NOMO-1 treated with DMSO at 0.1 percent for 48 hours (cell line): ENCODE measurements around the gene SPRR1A.
A peak's percentile ranks its signal among the peaks of the same experiment; 100 is the strongest.

Experiments
- DNase-seq: peaks from one replicate; lab custom pipeline; 2025; ENCODE audit not compliant: unreplicated experiment; lab: John Stamatoyannopoulos, UW

The SPRR1A gene, protein sequence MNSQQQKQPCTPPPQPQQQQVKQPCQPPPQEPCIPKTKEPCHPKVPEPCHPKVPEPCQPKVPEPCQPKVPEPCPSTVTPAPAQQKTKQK

DNA sequence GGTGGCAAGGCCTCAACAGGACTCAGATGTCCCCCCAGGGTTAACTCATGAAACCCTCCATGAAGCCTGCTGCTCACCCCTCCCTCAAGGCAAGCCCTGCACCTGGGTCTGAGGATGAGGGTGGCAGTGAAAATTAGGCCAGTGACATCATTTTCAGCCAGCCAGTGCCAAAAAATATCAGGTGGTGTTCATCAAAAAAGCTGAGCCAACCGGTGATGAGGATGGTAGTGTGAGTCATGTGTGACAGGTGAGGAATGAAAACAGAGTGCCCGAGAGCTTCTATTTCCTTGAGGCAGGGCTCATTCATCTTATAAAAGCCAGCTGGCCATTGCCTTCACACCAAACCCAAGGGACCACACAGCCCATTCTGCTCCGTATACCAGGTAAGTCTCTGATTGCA lies at the start of gene SPRR1A:
Gene SPRR1A, plus strand, starts transcription at position 339 of the 400 bp plus-strand sequence. CDS start 1,150 bp downstream, outside the sequence.
- no peak for DNase-seq

DNA sequence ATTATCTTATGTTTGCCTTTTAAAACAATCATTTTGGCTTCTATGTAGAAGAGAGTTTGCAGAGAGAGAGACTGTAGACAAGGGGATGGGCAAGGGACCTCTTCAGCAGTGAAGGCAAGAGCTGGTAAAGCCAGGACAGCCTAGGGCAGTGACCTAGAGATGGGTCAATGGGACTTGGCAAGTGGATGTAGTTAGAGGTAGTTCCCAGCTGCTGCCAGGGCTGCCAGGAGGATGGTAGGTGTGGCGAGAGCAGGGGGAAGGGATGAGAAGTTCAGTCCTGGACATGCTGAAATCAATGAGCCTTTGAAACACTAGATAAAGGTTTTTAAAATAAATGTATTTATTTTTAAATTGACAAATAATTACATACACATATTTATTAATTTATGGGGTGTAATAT lies 43.3 kb upstream of the SPRR1A start:
- DNase-seq = no peak

DNA sequence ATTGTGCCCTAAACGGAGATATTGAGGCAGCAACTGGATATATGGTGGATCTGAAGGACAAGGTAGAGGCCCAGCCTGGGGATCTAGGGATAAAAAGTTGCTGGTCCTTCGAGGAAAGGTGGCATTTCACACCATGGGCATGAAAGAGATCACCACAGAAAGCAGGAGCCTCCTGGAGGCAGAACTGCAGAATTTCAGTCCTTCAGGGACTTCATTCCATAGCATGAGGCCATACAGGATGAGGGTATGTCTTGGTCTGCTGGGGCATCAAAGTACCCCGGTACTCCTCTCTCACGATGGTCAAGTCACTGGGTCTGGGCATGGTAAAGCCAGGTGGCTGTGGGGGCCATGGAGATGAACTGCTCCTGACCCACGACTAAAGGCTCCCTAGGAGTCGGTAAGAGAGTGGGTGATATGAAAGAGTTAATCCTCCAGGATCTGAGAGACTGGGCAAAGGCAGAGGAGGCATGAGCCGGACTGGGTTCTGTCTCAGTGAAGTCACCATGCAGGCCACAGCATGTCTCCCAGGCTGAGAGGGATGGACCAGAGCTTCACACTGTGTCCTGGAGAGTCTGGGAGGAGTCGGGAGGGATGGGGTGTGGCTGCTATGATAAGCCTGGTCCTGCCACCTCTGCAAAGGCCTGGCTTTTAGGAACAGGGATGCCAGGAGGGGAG lies 42.7 kb upstream of the SPRR1A start:
- no peak for DNase-seq

GRCh38 chr1:152942161-152942560 lies 41.7 kb upstream of the SPRR1A start:
- DNase-seq = no peak

- no peak for DNase-seq
Measured at GRCh38 chr1:152946248-152946647, 37.6 kb upstream of the SPRR1A start.

- DNase-seq = no peak
Measured at GRCh38 chr1:152946651-152947256, 37.1 kb upstream of the SPRR1A start, which contains the start of gene SPRR5. Gene SPRR5, plus strand, starts transcription at chr1:152947206. Its CDS starts 1,349 bp downstream, at chr1:152948555.

DNA sequence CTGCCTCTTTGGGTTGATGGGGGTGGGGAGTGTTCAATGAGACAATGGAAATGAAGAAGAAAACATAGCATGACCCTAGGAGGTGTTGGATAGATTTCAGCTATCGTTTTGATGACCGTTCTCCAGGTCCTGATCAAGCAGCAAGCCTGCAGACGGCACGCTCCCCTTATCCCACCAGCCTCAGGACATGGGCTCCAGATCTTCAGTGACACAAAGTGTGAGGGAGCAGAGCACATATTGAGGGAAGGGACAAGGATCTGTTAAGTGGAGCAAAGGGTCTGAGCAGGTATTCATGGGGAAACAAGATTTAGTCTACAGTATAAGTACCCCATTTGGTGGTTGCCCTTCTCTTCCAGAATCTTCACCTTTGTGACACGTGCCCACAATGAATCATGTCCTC lies 32.2 kb upstream of the SPRR1A start:
- DNase-seq = no peak

GRCh38 chr1:152953761-152954160 lies 30.1 kb upstream of the SPRR1A start:
- no peak for DNase-seq

DNA sequence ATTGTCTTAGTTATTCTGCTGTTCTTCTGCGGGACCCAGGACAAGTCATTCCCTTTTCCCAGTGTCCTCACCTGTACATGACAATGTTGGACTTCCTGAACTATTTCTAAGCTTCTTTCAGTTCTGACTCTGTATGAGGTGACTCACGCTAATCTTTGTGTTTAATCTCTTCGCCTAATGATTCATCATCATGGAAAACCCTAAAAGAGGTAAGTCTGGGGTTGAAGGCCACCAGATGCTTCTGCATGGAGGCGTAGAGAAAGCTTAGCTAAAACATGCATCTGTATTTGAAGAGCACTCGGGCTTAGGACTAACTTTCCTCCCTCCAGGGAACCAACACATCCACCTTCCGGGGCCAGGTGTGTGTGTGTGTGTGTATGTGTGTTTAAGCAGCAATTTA lies 29.4 kb upstream of the SPRR1A start:
- no peak for DNase-seq

- no peak for DNase-seq
Measured at GRCh38 chr1:152957561-152957960, 26.3 kb upstream of the SPRR1A start.

DNA sequence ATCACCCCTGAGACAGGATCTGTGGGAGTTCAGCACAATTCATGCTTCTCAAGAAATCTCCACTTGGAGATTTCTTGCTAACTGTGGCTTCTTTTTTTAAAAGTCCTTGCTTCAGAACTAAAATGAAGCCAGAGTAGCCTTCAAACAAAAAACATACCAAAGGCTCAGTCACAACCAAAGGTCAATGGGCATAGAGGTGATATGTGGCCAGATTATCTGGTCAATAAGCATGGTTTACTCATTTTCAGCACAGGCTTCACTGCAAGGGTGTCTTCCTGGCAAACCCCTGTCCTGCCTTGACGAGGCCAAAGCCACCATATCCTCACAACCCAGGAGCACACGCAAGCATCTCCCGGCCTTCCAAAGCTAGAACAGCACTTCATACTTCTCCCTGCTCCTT lies 24.6 kb upstream of the SPRR1A start:
- DNase-seq = no peak

- DNase-seq = no peak
Measured at GRCh38 chr1:152959801-152960451, 24.0 kb upstream of the SPRR1A start.

GRCh38 chr1:152960452-152961044 lies 23.3 kb upstream of the SPRR1A start:
- DNase-seq = peak; percentile 32

DNA sequence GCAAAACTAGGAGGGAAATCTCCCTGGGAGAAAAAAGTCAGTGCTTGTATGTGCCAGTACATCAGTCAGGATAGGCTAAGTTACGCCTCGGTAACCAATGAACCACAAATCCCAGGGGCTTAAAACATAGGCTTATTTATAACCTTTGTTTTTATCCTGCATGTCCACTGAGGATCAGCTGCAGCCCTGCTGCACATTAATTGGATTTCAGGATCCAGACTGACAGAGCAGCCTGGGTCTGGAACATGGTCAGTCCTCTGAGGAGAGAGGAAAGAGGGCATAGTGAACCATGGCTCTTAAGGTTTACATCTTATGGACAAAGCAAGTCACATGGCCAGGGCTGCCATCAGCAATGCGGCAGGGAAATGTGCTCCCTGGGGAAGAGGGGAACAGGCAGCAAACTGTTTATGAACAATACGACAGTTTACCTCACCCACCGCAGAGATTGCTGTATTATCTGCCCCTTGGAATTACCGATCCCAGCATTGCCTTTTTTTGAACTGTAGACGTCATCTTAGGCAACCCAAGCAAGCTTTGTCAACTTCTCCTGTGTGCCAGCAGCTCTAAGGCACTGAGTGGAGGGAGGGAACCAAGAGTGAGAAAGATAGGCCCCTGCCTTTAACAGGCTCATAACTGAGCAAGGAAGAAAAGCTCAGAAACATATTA lies 22.5 kb upstream of the SPRR1A start:
- no peak for DNase-seq

- DNase-seq = no peak
Measured at GRCh38 chr1:152962876-152963415, 20.9 kb upstream of the SPRR1A start.

DNA sequence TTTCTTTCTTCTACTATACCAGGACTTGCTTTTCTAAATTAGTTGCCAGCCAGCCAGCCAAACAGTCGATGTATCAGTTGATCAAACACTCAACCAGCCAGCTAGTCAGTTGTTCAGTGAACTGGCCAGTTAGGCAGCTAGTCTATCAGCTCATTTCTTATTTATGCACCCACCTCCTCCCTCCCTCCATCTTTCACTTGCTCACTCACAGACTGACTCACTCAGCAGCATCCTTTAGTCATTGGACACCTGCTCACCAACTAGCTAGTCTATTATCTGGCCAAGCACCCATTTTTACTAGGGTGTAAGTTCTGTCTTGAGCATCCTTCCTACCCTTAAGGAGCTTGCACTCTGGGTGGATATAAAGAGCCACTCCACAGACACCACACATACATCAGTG lies 19.3 kb upstream of the SPRR1A start:
- no peak for DNase-seq

GRCh38 chr1:152965853-152966252 lies 18.0 kb upstream of the SPRR1A start:
- DNase-seq = no peak

DNA sequence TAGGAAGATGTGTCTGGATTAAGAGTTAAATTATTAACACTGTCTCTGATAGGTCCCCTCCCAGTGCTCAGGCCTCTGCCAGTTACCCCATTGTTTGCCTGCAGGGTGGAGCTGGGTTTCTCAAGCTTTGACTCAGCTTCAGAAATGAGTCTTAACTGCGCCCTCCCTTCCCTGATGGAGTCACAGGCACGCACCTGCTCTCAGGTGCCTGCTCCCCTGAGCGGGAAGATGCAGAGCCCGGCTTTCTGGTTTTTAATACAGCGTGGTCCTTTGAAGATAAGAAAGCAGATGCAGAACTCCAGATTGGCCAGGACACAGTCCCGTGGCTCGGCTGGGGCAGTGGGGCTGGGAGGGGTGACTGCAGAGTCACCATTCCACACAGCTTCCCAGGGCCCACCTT lies 16.7 kb upstream of the SPRR1A start:
- DNase-seq = no peak

DNA sequence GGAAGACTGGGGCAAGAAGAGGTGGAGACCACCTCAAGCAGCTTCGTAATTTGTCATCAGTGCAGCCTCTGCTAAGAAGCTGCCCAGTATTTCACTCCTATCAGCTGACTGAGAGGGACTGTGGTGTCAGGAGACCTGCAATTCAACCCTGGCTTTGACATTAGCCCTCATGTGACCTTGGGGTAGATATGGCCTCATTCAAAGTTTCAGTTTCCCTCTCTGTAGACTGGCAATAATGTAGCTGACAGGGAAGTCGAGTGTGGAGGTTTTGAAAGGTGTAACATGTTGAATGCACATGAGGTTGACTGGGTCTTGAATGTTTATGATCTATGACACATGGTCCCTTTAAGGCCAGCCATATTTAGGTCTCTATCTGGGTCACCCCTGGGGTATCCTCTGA lies 15.6 kb upstream of the SPRR1A start:
- DNase-seq = peak; percentile 3

- DNase-seq = no peak
Measured at GRCh38 chr1:152969036-152969435, 14.8 kb upstream of the SPRR1A start.

GRCh38 chr1:152970495-152970894 lies 13.4 kb upstream of the SPRR1A start, which contains the start of gene SPRR4:
Gene SPRR4, plus strand, starts transcription at chr1:152970648. Its CDS starts 1,243 bp downstream, at chr1:152971891.
- peak; percentile 7 for DNase-seq
